Measurements from ENCODE around the gene GALNT8. TPM values are rescaled to one million over a fixed set of nuclear protein-coding genes. Genes with fewer than 3 reads are reported as not detected.

The GALNT8 gene
- 1 to 10 TPM; 1.9 to 4.5 TPM for total RNA-seq

GRCh38 chr12:4719821-4720636 is at the start of gene GALNT8:
Gene GALNT8 (plus strand): TSS chr12:4720400. CDS start chr12:4720678, 278 bp downstream.
- DNase-seq (ENCODE audit: low spot score) (no peak), ATAC-seq (ENCODE audit: insufficient number of reproducible peaks, low FRiP score, low read depth) (no peak)
- TF ChIP-seq CTCF (IDR thresholded peaks at IDR 0.05): no peak
- H3K4me3 ChIP-seq: no peak within 1 kb of the TSS
- no peaks in the 10 kb centered on the region for H3K27me3 ChIP-seq (replicated peaks; ENCODE audit: insufficient read depth)
- no peaks in the 10 kb centered on the region for H3K36me3 ChIP-seq
- H3K27ac ChIP-seq: no peak within 1 kb of the TSS
- H3K9me3 ChIP-seq: no peaks in the 10 kb centered on the region
- no peaks in the 10 kb centered on the region for H3K4me1 ChIP-seq (ENCODE audit: control insufficient read depth in 1 of 2, low read depth in 2 of 2)

- Histone ChIP-seq H3K36me3 (peaks cover 20% of the 10 kb centered on the region), H3K27ac (no peak overlapping the region), H3K4me3 (no peak overlapping the region), H3K4me1 (ENCODE audit: control insufficient read depth in 1 of 2, low read depth in 2 of 2) (no peaks in the 10 kb centered on the region), H3K27me3 (replicated peaks; ENCODE audit: insufficient read depth) (no peaks in the 10 kb centered on the region), H3K9me3 (no peaks in the 10 kb centered on the region)
- ATAC-seq (ENCODE audit: insufficient number of reproducible peaks, low FRiP score, low read depth) (no peak), DNase-seq (ENCODE audit: low spot score) (no peak)
- TF ChIP-seq CTCF (IDR thresholded peaks at IDR 0.05): no peak
Observed at GRCh38 chr12:4679711-4680110, 40.5 kb upstream of the GALNT8 start.

DNA sequence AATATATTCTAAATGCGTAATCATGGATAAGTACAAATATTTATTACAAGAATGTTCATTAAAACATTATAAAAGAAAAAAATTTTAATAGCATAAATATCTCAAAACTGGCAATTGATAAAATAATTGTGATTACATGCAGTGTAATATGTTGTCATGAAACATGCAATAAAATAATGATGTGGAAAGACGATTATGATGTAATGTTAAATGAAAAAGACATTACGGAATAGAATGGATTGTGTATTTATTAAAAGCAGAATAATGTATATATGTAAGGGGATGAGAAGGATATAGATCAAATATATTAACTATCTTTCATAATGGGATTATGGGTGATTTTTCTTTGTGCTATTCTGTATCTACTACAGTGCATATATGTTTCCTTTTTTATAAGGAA is 38.5 kb upstream of the GALNT8 start:
- H3K4me3 ChIP-seq: no peak overlapping the region
- H3K36me3 ChIP-seq: peaks cover 34% of the 10 kb centered on the region
- H3K27ac ChIP-seq: no peak overlapping the region
- ATAC-seq (ENCODE audit: insufficient number of reproducible peaks, low FRiP score, low read depth) (no peak), DNase-seq (ENCODE audit: low spot score) (no peak)
- H3K4me1 ChIP-seq (ENCODE audit: control insufficient read depth in 1 of 2, low read depth in 2 of 2): no peaks in the 10 kb centered on the region
- no peak for TF ChIP-seq CTCF (IDR thresholded peaks at IDR 0.05)
- no peaks in the 10 kb centered on the region for H3K27me3 ChIP-seq (replicated peaks; ENCODE audit: insufficient read depth)
- no peaks in the 10 kb centered on the region for H3K9me3 ChIP-seq

DNA sequence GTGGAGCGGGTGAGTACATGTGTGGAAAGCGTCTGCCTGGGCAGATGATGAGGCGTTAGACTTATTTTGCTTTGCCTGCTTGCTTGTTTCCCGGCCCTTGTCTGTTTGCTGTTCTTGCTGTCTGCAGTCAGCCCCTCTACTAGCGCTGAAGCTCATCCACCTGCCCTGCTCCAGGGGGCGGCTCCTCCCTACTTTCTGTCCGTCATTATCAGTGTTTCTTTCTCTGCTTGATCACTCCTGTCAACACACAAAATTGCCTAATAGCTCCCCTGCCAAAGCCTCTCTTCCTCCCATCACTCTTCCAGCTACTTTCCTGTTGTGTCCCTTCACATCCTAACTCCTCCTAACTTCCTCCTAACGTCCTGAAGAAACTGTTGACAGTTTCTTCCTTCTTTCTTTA is 34.9 kb upstream of the GALNT8 start:
- no peaks in the 10 kb centered on the region for H3K4me1 ChIP-seq (ENCODE audit: control insufficient read depth in 1 of 2, low read depth in 2 of 2)
- no peaks in the 10 kb centered on the region for H3K9me3 ChIP-seq
- H3K4me3 ChIP-seq: no peak overlapping the region
- ATAC-seq (ENCODE audit: insufficient number of reproducible peaks, low FRiP score, low read depth): no peak
- no peaks in the 10 kb centered on the region for H3K27me3 ChIP-seq (replicated peaks; ENCODE audit: insufficient read depth)
- H3K27ac ChIP-seq: no peak overlapping the region
- H3K36me3 ChIP-seq: peaks cover 36% of the 10 kb centered on the region
- TF ChIP-seq CTCF (IDR thresholded peaks at IDR 0.05): no peak
- DNase-seq (ENCODE audit: low spot score): no peak

- no peak for DNase-seq (ENCODE audit: low spot score)
- H3K36me3 ChIP-seq: peaks cover 11% of the 10 kb centered on the region
- no peaks in the 10 kb centered on the region for H3K9me3 ChIP-seq
- no peaks in the 10 kb centered on the region for H3K4me1 ChIP-seq (ENCODE audit: control insufficient read depth in 1 of 2, low read depth in 2 of 2)
- H3K4me3 ChIP-seq: no peak overlapping the region
- no peak overlapping the region for H3K27ac ChIP-seq
- TF ChIP-seq CTCF (IDR thresholded peaks at IDR 0.05): no peak
- no peaks in the 10 kb centered on the region for H3K27me3 ChIP-seq (replicated peaks; ENCODE audit: insufficient read depth)
- no peak for ATAC-seq (ENCODE audit: insufficient number of reproducible peaks, low FRiP score, low read depth)
Observed at GRCh38 chr12:4690760-4691159, 29.4 kb upstream of the GALNT8 start.
